ENCODE data around the gene ABHD12. TPM values are rescaled to one million over a fixed set of nuclear protein-coding genes. Genes with fewer than 3 reads are reported as not detected.

The ABHD12 gene
- total and polyA plus RNA-seq, 10 of the 15 experiments (the other 5 are each of a cell fraction or from before 2014, with no cell fraction given) = 1.5 to 61.8 (median 26.7) TPM

GRCh38 chr20:25304025-25304549, 86.5 kb downstream of the ABHD12 start:
- H3K27ac ChIP-seq (ENCODE audit: control insufficient read depth, insufficient read depth) = 0 out of 2 replicates have a peak overlapping the region, but pooled peaks have one; percentile 39
- ChIA-PET CTCF (interaction anchor here (1.7 to 2.1 kb wide), 2 partner anchors 9 to 94 kb away, joined by 7 to 15 read pairs; no protein-coding TSS in a partner anchor), RAD21 (ENCODE audit: unreplicated experiment) (interaction anchor here (1.6 kb wide), 1 partner anchor 95 kb away, joined by 7 read pairs; no protein-coding TSS in a partner anchor), POLR2A (interaction anchor here (0.5 kb wide), 1 partner anchor 115 kb away, joined by 5 read pairs; no protein-coding TSS in a partner anchor), SMC1A (ENCODE audit: uncharacterized antibody, unreplicated experiment) (interaction anchor here (1.1 kb wide), 1 partner anchor 94 kb away, joined by 3 read pairs; no protein-coding TSS in a partner anchor)
- no peak overlapping the region for H3K4me2 ChIP-seq (ENCODE audit: control insufficient read depth, insufficient read depth)
- no peak for FAIRE-seq
- TF ChIP-seq ZBTB4 (CRISPR knock-in tag; IDR thresholded peaks at IDR 0.05) (no peak), BMI1 (IDR thresholded peaks at IDR 0.05; ENCODE audit: borderline replicate concordance) (no peak), TCF3 (IDR thresholded peaks at IDR 0.05; ENCODE audit: borderline replicate concordance, insufficient read depth, low read depth, low read length) (no peak), BCLAF1 (IDR thresholded peaks at IDR 0.05) (no peak), CREM (IDR thresholded peaks at IDR 0.05; ENCODE audit: low read depth) (no peak), ZNF384 (IDR thresholded peaks at IDR 0.05; ENCODE audit: borderline replicate concordance, low read depth, low read length) (no peak), SIN3A (IDR thresholded peaks at IDR 0.05; ENCODE audit: low read depth, low read length) (no peak), YY1 (IDR thresholded peaks at IDR 0.05; ENCODE audit: low read depth, low read length) (no peak), CHD4 (IDR thresholded peaks at IDR 0.05) (no peak)
- TF ChIP-seq, protein P1, sequence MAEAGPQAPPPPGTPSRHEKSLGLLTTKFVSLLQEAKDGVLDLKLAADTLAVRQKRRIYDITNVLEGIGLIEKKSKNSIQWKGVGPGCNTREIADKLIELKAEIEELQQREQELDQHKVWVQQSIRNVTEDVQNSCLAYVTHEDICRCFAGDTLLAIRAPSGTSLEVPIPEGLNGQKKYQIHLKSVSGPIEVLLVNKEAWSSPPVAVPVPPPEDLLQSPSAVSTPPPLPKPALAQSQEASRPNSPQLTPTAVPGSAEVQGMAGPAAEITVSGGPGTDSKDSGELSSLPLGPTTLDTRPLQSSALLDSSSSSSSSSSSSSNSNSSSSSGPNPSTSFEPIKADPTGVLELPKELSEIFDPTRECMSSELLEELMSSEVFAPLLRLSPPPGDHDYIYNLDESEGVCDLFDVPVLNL (IDR thresholded peaks at IDR 0.05; ENCODE audit: low read depth, low read length) = no peak
- TF ChIP-seq, protein P2, sequence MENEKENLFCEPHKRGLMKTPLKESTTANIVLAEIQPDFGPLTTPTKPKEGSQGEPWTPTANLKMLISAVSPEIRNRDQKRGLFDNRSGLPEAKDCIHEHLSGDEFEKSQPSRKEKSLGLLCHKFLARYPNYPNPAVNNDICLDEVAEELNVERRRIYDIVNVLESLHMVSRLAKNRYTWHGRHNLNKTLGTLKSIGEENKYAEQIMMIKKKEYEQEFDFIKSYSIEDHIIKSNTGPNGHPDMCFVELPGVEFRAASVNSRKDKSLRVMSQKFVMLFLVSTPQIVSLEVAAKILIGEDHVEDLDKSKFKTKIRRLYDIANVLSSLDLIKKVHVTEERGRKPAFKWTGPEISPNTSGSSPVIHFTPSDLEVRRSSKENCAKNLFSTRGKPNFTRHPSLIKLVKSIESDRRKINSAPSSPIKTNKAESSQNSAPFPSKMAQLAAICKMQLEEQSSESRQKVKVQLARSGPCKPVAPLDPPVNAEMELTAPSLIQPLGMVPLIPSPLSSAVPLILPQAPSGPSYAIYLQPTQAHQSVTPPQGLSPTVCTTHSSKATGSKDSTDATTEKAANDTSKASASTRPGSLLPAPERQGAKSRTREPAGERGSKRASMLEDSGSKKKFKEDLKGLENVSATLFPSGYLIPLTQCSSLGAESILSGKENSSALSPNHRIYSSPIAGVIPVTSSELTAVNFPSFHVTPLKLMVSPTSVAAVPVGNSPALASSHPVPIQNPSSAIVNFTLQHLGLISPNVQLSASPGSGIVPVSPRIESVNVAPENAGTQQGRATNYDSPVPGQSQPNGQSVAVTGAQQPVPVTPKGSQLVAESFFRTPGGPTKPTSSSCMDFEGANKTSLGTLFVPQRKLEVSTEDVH (IDR thresholded peaks at IDR 0.05; ENCODE audit: low read depth, partially characterized antibody) = no peak
- TF ChIP-seq, protein P3, sequence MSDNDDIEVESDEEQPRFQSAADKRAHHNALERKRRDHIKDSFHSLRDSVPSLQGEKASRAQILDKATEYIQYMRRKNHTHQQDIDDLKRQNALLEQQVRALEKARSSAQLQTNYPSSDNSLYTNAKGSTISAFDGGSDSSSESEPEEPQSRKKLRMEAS (IDR thresholded peaks at IDR 0.05; ENCODE audit: low read depth, low read length) = no peak
- in situ Hi-C loops (cut with MboI) (no loop called here), intact Hi-C loops (cut with micrococcal nuclease; ENCODE audit: unreplicated experiment) (no loop called here)
- peak; percentile 52 for ATAC-seq
- BruUV-seq (replicated peaks) = TSS peak; percentile 38
- no peak overlapping the region for H3K4me3 ChIP-seq
- no peaks in the 10 kb centered on the region for H3K9me3 ChIP-seq (replicated peaks; ENCODE audit: control insufficient read depth, insufficient read depth, low read length)
- no peaks in the 10 kb centered on the region for H4K20me1 ChIP-seq (ENCODE audit: control insufficient read depth, insufficient read depth)
- no peaks in the 10 kb centered on the region for H3K27me3 ChIP-seq (replicated peaks in 1 of 2; ENCODE audit: control insufficient read depth in 2 of 2, insufficient read depth in 2 of 2, low read length in 1 of 2)
- H3K79me2 ChIP-seq (ENCODE audit: control insufficient read depth, insufficient read depth, low read length) = no peaks in the 10 kb centered on the region
- peaks cover 12 to 27% of the 10 kb centered on the region in 2 experiments; a peak in 3 of 4 replicates for H3K36me3 ChIP-seq (ENCODE audit: control insufficient read depth in 2 of 2, insufficient read depth in 2 of 2, low read length in 1 of 2)
- H3K9ac ChIP-seq (ENCODE audit: control insufficient read depth, insufficient read depth, low read length) = no peak overlapping the region
- H3K4me1 ChIP-seq (ENCODE audit: control insufficient read depth, insufficient read depth, low read length) = peaks cover 11% of the 10 kb centered on the region; the same call in 1 of the 2 replicates
- no peak overlapping the region for H2AFZ ChIP-seq (ENCODE audit: control insufficient read depth, low read depth, low read length)
- no peak for DNase-seq (ENCODE audit: low read depth, low spot score)
- 70% methylated on average over 11 of the region's 11 CpGs for WGBS (ENCODE audit: insufficient coverage, insufficient replicate concordance, low lambda C conversion rate, missing lambda C conversion rate)
